Kidney tubule cell (primary cell): ENCODE data around the gene RASD1.

ENCODE experiments used
- DNase-seq: peaks from one replicate; pipeline ENCODE4 v3.0.0-alpha.2; 2018; ENCODE audit warnings: low spot score

RASD1 gene

DNA sequence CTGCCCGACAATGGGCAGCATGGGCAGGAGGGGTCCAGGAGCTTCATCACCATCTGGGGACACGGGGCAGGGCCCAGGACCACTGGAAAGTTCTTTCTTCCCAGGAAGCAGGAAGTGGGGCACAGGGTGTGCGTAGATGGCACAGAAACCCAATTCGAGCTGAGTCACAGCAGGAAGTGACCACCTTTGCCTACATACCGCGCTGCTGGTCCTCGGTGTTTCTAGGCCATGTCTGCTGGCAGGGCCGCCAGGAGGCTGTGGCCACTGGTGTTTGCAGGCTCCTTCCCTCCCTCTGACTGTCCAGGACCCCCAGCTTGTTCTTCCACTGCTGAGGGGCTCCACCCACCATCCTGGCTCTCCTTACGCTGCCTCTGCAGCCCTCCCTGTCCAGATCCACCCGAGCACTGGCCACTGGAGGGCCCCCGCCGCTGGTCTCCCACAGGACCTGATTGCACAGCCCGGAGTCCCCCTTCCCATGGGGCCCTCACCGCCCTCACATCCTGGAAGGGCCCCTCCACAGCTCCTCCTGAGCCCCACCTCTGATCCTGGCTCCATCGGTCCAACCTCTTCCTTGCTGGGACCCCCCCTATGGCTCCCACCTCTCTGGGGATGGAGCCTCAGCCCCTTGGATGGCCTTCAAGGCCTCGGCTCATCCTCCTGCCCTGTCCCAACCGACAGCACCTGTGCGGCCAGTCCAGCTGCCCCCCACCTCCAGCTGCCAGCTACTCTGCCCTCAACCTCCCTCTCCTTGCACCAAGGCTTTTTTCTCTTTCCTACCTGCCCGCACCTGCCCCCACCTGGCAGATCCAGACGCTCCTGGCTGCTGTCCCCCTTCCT lies 14.5 kb upstream of the RASD1 start:
- no peak for DNase-seq

DNA sequence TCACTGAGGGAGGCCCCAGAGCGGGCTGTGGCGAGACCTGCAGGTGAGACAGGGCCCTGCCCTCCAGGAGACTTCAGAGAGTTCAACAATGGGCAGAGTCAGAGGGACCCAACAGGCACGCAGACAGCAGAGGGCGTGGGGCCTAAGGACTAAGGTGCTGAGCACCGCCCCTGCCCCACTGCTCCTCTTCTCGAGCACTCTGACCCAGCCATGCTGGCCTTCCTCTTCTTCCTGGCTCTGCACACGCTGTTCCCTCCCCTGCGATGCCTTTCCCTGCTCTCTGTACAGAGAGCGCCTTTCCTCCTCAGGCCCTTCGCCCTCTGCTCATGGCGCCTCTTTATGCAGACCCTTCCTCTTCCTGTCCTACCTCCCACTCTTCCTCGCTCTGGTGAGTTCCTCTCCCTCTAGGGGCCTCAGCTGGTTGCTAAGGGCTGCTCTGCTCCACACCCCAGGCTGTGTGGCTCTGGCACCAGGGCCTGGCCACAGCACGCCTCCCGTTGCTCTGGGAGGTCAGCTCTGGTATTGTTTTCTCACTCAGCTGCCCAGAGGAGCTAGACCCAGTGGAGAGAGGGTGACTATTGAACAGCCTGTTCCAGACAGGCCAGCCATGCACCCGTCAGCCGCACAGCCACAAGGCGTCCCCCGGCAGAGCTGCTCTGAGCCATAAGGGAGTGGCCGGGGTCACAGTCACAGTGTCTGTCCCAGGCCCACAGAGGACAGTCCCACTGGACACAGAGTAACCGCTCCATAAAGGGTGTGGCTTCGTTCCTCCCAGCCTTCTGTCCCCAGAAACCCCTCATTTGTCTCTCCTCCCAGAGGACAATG lies 13.6 kb upstream of the RASD1 start:
- DNase-seq: no peak

DNA sequence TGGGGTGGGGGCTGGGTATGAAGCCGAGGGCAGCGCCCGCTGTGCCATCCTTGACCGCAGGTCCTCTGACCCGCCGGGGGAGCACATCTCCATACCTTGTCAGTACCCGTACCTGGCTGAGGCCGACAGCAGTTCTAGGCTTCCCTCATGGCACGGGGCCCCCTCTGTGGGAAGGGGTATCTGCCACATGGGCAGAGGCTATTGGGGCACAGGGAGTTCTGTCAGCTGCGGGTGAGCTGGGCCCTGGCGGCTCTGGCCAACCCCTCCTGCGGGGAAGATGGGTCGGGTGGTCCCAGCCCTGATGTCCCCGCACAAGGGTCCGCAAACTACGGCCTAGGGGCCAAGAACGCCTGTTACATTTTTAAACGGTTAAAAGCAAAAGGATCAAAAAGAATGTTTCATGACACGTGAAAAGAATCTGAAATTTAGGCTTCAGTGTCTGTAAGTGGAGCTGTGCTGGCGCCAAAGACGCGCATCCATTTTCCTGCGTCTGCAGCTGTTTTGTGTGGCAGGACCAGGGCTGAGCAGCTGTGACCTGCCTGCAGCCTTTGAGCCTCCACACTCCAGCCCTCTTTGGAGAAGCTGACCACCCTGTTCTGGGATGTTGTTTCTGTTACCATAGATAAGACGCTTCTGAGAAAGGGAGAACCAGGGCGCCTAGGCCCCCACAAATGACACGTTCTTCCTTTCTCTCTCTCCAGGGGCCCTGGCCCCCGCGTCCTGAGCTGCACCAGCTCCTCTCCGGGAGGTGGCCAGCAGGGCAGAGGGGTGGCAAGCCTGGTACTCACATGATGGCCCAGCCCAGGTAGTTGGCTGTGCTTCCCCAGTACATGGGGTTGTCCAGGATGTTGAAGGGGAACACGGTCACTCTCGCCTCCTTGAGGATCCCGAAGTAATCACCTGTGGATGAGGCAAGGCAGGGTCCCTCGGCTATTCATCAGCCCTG lies 12.7 kb upstream of the RASD1 start:
- no peak for DNase-seq

DNA sequence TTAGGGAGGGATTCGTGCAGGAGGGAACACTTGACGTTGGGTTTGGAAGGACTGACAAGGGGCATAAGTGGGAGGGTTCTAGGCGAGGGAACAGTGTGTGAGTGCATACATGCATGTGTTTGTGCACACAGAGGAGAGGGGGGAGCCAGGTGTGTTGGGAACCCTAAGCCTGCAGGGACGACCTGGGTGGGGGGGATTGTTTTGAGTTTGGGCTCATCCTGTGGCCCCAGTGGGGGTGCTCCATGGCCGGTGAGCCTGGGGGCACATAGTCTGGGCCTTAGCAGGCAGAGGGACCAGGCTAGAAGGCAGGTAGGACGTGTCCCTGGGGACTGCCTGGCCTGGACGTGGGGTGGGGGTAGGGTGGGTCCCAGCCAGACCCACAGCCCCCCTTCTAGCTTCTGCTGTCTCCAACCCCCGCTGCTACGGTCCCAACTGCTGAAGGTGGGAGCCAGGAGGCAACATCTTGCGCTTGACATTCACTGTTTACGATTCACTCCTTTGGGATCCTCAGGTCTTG lies 11.9 kb upstream of the RASD1 start:
- no peak for DNase-seq

DNA sequence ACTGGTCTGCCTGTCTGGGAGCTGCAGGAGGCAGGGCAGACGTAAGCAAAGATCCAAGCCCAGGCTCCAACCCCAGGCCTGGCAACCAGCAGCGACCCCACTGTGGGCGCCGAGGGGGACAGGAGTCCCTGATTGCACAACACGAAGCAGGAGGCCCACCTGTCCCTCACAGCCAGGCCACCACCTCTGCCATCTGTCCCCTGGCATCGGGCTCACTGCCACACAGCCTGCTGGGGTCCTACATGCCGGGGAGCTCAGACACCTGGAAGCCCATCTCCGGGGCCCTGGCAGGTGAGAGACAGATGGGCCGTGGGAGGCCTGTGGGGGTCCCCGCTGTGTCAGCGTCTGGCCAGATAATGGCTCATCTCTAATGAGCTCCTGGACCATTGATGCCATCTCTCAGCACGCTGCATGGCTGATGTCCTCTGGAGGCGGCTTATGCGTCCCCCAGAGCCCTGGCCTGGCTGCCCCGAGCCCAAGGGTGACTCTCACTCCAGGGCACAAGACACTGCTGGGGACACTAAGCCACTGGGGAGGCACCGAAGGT lies 11.3 kb upstream of the RASD1 start:
- DNase-seq: no peak

DNA sequence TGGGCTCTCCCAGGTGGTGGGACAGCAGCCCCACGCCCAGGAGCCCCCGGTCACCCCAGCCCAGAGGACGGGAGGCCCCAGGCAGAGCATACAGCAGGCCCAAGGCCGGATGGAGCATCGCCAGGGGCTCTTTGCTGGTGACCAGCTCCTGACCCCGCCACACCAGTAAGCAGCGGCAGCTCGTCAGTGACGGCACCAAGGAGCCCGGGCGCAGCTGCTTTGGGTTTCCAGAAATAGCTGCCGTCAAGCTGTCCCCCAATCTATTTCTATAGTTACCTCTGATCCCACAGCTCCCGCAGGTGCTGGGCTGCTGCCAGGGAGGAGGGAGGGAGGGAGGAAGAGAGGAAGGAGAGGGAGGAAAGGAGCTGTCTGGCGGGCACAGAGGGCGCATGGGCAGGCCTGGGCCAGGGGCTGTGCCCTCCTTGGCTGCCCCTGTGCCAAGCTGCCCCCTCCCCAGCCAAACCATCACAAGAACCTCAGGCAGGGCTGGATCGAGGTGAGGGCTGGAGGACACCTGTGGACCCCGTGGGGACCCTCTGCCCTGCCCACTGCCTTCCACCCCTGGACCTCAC lies 10.8 kb upstream of the RASD1 start:
- no peak for DNase-seq

DNA sequence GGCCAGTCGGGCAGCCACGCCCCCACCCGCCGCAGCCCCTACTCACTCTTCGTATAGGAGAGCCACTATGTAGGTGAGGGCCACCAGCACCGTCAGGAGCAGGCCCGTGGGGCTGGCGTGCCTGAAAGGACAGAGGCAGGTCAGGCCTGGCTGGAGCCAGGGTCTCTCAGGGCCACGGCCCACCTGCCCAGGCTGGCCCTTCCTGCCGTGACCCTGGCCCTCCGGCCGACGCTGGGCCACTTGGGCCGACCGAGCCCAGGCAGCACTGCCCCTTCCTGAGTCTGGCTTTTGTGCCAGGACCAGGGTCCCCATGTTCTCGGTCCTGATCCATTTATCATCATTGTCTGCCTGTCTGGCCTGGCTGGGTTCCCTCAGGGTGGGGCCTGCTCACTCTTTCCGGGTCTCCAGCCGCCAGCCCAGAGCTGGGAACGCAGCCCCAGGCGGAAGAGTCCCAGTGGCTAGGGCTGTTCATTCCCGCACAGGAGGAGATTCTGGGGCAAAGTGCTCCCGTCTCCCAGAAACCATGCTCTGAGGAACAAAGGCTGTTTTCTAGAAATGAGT lies 10.1 kb upstream of the RASD1 start:
- DNase-seq: no peak

DNA sequence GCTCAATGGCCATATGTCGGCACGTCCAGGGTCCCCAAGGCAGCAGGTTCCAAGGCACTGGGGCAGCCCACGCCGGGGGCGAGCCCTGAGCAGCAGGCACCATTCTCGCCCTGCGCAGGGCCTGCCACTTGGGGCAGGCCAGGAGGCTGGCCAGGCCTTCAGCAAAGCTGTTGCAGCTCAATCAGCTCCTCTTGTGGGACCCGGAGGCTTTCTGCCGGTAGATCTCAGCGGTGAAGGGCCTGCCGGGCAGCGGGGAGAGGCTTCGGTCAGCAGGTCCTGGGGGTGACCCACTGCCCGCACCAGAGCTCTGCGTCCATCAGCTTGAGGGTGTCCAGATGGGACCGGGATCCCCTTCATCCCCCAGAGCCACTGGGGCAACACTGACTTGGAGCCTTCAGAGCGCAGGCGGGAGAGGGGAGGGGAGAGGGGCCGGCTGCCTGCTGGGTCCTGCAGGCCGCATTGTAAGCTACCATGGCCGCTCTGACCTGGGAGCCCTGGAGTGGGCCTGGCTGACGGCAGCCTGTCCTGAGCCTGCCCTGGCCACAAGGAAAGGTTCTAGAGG lies 9.5 kb upstream of the RASD1 start:
- DNase-seq: no peak

DNA sequence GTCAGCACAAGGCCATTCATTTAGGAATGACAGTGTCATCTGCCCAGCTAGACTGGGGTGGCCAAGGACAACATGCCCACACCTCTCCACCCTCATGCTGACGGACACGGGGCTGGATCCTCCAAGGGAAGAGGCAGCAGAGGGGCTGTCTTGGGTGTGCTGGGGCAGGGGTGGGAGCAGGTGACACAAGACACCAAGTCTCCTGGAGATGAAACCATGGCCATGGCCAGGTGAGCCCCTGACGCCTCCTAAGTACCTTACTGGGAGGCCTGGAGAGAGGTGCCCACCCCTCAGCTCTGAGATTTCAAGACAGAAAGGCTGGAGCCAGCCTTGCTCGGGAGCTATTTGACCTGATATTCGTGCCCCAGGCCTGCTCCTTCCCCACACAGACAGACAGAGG lies 9.0 kb upstream of the RASD1 start:
- DNase-seq: no peak

DNA sequence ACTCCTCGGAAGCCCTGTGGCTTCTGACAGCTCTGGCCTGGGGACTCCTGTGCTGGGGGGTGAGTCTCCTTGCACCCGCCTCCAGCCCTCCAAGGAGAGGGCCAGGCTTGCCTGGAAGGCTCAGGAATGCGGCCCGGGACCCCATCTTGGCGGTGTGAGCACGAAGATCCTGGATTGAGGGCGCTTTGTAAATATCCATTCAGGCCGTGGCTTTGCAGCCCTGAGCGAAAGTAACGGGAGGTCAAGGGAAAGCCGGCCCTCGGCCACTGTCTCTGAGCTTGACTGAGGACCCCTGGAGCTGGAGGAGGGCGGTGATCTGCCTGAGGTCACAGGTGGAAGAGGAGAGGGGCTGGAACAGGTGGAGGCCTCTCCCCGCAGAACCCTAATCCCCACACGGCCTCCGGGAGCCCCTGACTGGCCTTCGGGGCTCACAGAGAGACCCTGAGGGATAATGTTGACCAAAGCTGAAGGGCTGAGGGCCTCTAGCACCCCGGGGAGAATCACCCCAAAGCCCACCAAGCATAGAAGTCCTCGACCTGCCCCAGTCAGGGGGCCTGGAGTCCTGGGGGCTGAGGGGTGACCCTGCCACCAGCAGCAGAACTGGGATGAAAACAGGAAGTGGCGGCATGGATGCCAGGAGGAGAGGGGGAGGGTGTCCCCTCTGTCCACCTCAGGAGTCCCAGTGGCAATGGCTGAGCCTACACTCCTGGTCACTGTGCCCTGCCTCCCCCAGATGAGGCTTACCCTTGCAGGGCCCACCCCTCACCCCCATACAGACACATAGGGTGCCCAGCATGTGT lies 8.3 kb upstream of the RASD1 start:
- no peak for DNase-seq

DNA sequence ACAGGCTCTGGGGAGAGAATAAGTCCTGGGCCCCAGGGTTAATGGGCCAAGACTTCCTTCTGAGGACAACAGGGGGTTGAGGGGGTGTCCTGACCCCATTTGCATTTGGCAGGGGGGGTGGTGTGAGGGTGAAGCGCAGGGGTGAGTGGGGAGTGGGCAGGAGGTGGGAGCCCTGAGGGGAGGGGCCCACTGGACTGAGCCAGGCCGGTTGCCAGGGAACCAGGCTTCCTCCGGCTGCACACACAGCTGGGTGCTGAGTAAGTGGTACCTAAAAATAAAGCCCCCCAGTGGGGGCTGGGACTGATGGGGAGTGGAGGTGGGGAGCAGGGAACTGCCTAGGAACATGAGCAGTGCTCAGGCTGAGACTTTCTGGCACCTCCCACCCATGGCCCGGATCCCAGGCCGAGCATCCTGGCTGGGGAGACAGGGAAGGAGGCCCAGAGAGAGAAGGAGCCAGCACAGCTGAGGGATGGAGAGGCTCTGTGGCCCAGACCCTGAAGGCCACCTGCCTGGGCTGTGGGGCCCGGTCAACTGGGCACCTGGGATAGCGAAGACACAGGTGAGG lies 7.5 kb upstream of the RASD1 start:
- no peak for DNase-seq

DNA sequence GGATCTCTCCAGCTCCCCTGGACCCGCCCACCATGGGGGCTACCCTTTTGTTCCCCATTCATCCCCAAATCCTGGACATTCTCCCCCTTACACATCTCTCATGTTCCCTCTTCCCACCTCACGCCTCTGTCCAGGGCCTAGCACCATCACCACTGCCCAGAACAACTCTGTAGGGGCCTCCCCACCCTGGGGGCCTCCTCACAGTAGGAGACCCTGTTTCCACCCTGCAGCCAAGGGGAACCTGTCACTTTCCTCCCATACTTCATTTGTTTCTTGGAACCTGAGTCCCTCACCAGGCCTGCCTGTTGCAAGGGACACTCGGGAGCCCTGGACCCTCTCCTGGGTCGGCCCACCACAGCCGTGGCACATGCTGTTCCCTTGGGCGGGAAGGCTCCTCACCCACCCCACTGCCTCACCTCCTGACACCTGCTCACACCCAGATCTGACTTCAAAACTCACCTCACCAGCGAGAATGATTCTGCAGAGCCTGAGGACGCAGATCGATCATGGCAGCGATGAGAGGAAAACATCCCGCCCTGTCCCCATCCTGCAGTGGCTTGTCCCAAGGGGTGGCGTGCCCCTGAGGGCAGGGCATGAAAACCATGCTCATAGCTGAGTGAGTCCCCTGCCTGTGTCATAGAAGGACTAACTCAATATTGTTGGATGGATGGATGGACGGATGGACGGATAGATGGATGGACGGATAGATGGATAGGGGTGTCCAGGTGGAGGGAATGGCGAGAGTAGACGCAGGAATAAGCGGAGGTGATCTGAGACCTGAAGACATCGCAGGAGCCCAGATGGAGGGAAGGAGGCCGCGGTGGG lies 6.8 kb upstream of the RASD1 start:
- DNase-seq: no peak

DNA sequence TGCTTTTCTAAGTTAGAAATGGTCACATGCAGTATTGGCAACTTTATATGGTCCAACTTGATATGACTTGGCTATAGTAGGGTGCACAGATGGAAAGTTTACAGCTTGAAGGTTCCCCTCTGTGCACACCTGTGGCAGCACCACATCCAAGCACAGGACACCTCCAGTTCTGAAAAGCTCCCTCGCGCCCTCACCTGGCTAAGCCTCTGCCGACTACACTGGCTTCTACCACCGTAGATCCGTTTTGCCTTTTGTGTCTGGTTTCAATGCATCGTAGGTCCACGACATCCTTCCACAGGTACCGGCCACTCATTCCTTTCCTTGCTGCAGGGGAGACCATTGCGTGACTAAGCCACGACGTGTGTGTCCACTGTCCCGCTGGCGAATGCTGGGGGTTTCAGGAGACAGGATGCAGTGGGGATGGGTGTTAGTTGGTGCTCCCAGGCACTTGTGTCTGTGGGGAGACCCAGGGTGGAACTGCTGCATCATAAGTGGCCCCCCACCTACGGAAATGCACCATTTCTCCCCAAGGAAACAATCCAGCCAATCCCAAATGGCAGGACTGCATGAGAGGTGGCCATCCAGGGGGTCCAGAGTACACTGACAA lies 4.9 kb upstream of the RASD1 start:
- DNase-seq: peak; percentile 23

DNA sequence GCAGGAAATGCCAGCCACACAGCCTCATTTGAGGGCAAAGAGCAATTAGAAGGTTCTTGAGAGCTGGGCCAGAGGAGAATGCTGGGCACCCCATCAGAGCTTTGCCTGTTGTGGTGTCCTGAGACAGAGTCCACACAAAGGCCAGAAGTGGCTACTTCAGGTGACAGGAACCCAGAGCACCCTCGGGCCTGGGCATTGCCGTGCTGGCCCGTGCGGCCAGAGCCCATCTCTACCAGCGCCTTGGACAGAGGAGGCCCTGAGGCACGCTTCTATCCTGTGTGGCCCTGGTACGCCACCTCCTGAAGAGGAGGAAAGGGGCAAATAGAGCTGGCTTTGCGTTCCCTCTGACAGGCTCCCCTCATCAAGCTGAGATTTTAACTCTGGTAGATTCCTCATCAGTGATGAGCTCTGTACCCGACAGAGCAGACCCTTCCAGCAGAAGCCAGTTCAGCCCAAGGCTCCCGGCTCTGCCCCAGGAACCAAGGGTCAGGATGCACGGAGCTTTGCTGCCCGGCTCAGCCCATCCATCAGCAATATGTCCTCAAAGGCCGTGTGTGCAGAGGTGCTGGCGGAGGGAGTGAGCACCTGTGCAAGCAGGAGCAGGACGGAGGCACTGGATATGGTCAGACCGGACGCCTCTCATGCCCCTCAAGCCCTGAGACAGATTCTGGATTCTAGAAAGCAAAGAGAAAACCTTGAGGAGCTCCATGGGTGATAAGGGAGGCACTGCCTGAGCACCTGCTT lies 3.4 kb upstream of the RASD1 start:
- DNase-seq: no peak

DNA sequence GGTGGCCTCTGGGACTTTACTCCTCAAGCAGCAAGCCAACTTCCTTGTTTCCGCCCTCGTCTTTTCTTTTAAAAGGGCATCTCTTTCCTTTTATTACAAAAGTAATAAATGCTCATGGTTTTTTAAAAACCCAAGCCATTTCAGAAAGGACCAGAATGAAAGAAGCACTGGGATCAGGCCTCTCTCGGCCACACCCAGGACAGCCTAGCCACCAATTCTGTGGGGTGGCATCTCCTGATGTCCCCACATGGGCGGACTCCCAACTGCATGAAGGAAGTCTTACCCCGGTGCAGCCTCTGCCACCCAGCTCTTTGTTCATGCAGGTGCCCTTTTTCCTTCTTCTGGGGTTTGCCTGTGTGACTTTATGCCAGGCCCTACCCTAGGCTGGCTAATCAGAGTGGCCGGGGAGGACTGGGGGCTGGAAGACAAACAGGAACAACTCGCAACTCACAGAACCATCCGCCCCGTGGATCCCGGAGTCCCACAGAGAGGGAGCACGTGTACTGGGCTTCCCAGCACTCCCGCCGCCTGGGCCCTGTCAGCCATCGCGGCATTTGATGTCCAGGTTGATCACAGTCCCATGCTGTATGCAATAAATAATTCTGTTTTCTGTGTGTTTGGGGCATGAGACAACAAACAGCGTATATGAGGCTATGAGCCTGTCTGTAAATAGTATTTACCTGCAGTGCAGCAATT lies 2.6 kb upstream of the RASD1 start:
- DNase-seq: no peak

DNA sequence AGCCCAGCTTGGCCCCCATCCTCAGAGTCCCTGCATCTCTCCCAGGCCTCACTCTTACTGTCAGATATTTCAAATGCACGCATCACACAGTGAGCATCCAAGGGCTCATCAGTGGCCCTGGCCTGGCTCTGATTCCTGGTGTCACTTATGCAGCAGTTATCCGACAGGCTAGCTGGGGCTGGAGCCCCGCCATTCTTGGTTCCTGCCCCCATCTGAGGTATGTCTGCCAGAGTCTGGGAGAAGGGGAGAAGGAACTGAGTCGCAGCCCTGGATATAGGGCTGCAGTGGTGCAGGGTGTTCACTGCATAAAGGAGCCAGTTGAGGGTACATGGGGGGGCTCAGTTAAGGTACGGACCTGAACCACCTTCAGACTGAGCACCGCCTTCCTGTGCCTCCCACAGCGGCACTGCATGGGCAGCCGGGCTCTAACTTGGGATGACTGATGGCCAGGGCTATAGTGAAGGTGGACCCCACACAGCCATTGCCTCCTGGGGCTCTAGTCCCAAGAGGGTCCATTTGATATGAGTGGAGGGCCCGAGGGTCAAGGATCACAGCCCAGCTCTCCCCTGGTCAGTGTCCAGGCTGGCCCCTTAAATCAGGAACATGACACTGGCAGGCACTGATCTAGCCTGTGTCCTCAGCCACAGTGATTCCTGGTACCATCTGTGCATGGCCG lies 1.8 kb upstream of the RASD1 start:
- no peak for DNase-seq
